ENCODE data around the gene VIPR1.

GRCh38 chr3:42581709-42582473 is 79.4 kb downstream of the VIPR1 start, which contains the start of gene SEC22C:
- TF ChIP-seq, protein P1, sequence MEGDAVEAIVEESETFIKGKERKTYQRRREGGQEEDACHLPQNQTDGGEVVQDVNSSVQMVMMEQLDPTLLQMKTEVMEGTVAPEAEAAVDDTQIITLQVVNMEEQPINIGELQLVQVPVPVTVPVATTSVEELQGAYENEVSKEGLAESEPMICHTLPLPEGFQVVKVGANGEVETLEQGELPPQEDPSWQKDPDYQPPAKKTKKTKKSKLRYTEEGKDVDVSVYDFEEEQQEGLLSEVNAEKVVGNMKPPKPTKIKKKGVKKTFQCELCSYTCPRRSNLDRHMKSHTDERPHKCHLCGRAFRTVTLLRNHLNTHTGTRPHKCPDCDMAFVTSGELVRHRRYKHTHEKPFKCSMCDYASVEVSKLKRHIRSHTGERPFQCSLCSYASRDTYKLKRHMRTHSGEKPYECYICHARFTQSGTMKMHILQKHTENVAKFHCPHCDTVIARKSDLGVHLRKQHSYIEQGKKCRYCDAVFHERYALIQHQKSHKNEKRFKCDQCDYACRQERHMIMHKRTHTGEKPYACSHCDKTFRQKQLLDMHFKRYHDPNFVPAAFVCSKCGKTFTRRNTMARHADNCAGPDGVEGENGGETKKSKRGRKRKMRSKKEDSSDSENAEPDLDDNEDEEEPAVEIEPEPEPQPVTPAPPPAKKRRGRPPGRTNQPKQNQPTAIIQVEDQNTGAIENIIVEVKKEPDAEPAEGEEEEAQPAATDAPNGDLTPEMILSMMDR (IDR thresholded peaks at IDR 0.05), result peak in 9 of 12 donors; percentile 20 to 55 (median 37)
- peak; percentile 84 to 96 for TF ChIP-seq POLR2A (IDR thresholded peaks at IDR 0.05)

Data from heart left ventricle (tissue), 13 donors.